Measurements from ENCODE around the gene PRKCB.

The PRKCB gene

GRCh38 chr16:24218299-24218698, 382.5 kb downstream of the PRKCB start:
- no peaks in the 10 kb centered on the region for H3K4me1 ChIP-seq (ENCODE audit: insufficient read depth, poor library complexity, severe bottlenecking)
- no peaks in the 10 kb centered on the region for H3K27me3 ChIP-seq (ENCODE audit: insufficient read depth, poor library complexity, severe bottlenecking)
- no peak overlapping the region for H3K4me3 ChIP-seq (ENCODE audit: severe bottlenecking)
- no peaks in the 10 kb centered on the region for H3K36me3 ChIP-seq (ENCODE audit: low read depth)
- no peak overlapping the region for H3K27ac ChIP-seq (ENCODE audit: poor library complexity, severe bottlenecking)
- DNase-seq (ENCODE audit: low spot score) = no peak
- peaks cover 1% of the 10 kb centered on the region for H3K9me3 ChIP-seq (ENCODE audit: severe bottlenecking)
- no peak for ATAC-seq (ENCODE audit: low read depth)
- no peak for TF ChIP-seq CTCF (IDR thresholded peaks at IDR 0.05; ENCODE audit: poor library complexity, severe bottlenecking)

GRCh38 chr16:24221219-24221618, 385.4 kb downstream of the PRKCB start:
- TF ChIP-seq CTCF (IDR thresholded peaks at IDR 0.05; ENCODE audit: poor library complexity, severe bottlenecking) = no peak
- Histone ChIP-seq H3K36me3 (ENCODE audit: low read depth) (no peaks in the 10 kb centered on the region), H3K9me3 (ENCODE audit: severe bottlenecking) (peaks cover 1% of the 10 kb centered on the region), H3K4me3 (ENCODE audit: severe bottlenecking) (no peak overlapping the region), H3K27ac (ENCODE audit: poor library complexity, severe bottlenecking) (no peak overlapping the region), H3K27me3 (ENCODE audit: insufficient read depth, poor library complexity, severe bottlenecking) (no peaks in the 10 kb centered on the region), H3K4me1 (ENCODE audit: insufficient read depth, poor library complexity, severe bottlenecking) (no peaks in the 10 kb centered on the region)
- DNase-seq (ENCODE audit: low spot score) = no peak
- ATAC-seq (ENCODE audit: low read depth) = no peak

GRCh38 chr16:24228514-24228913, 392.7 kb downstream of the PRKCB start:
- ATAC-seq (ENCODE audit: low read depth) = no peak
- no peaks in the 10 kb centered on the region for H3K27me3 ChIP-seq (ENCODE audit: insufficient read depth, poor library complexity, severe bottlenecking)
- H3K36me3 ChIP-seq (ENCODE audit: low read depth) = no peaks in the 10 kb centered on the region
- no peaks in the 10 kb centered on the region for H3K9me3 ChIP-seq (ENCODE audit: severe bottlenecking)
- no peak overlapping the region for H3K27ac ChIP-seq (ENCODE audit: poor library complexity, severe bottlenecking)
- H3K4me3 ChIP-seq (ENCODE audit: severe bottlenecking) = no peak overlapping the region
- H3K4me1 ChIP-seq (ENCODE audit: insufficient read depth, poor library complexity, severe bottlenecking) = no peaks in the 10 kb centered on the region
- no peak for DNase-seq (ENCODE audit: low spot score)
- TF ChIP-seq CTCF (IDR thresholded peaks at IDR 0.05; ENCODE audit: poor library complexity, severe bottlenecking) = no peak

GRCh38 chr16:24232936-24233335, 397.2 kb downstream of the PRKCB start:
- no peaks in the 10 kb centered on the region for H3K27me3 ChIP-seq (ENCODE audit: insufficient read depth, poor library complexity, severe bottlenecking)
- no peak overlapping the region for H3K27ac ChIP-seq (ENCODE audit: poor library complexity, severe bottlenecking)
- no peak for ATAC-seq (ENCODE audit: low read depth)
- H3K4me1 ChIP-seq (ENCODE audit: insufficient read depth, poor library complexity, severe bottlenecking) = no peaks in the 10 kb centered on the region
- H3K4me3 ChIP-seq (ENCODE audit: severe bottlenecking) = no peak overlapping the region
- no peak for DNase-seq (ENCODE audit: low spot score)
- H3K9me3 ChIP-seq (ENCODE audit: severe bottlenecking) = no peaks in the 10 kb centered on the region
- TF ChIP-seq CTCF (IDR thresholded peaks at IDR 0.05; ENCODE audit: poor library complexity, severe bottlenecking) = no peak
- no peaks in the 10 kb centered on the region for H3K36me3 ChIP-seq (ENCODE audit: low read depth)

GRCh38 chr16:24234737-24235136, 399.0 kb downstream of the PRKCB start:
- Histone ChIP-seq H3K4me1 (ENCODE audit: insufficient read depth, poor library complexity, severe bottlenecking) (no peaks in the 10 kb centered on the region), H3K9me3 (ENCODE audit: severe bottlenecking) (no peaks in the 10 kb centered on the region), H3K36me3 (ENCODE audit: low read depth) (no peaks in the 10 kb centered on the region), H3K27ac (ENCODE audit: poor library complexity, severe bottlenecking) (no peak overlapping the region), H3K4me3 (ENCODE audit: severe bottlenecking) (no peak overlapping the region), H3K27me3 (ENCODE audit: insufficient read depth, poor library complexity, severe bottlenecking) (no peaks in the 10 kb centered on the region)
- no peak for ATAC-seq (ENCODE audit: low read depth)
- no peak for TF ChIP-seq CTCF (IDR thresholded peaks at IDR 0.05; ENCODE audit: poor library complexity, severe bottlenecking)
- no peak for DNase-seq (ENCODE audit: low spot score)

Data from RWPE2 (cell line).